Lung microvascular endothelial cell (primary cell): ENCODE results near the gene HEXB. TPM values are rescaled to one million over a fixed set of nuclear protein-coding genes. Genes with fewer than 3 reads are reported as not detected.
"Not testable (repeated sequence)": the region's sequence is repeated elsewhere in the genome, so short reads cannot be mapped to it uniquely, and the experiment has no call there.

Source experiments
- DNase-seq, 2 donors: peaks; one replicate each; pipeline versions ENCODE4 v3.0.0 to v3.0.0-alpha.2; 2010; ENCODE audit warnings: low read depth in 2 of 2
- total RNA-seq: library from RNA; depleted of rRNA; stranded (reverse); fragments of >200 nt; gene quantifications from 2 replicates; pipeline ENCODE4 v1.2.1, GENCODE V29; 2014

Gene HEXB
- total RNA-seq, 1 donor from 2014 or later: 112 TPM

DNA sequence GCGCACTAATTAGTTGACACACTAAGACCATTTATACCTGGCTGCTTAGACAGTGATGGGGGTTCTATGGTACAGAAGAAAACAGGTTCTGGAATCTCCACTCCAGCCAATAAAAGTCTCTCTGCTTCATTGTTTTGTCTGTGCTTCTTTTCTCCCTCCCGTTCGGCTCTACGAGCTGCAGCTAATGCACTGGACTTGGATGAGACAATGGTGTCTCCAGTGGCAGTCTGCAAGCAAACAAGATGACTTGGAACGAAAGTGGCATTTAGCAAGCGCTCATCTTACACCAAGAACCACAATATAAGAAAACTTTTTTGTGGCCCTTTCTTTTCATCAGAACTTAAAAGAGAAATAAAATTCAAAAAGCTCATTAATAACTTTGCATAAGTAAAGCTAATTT lies 51.7 kb downstream of the HEXB start:
- DNase-seq: no peak

DNA sequence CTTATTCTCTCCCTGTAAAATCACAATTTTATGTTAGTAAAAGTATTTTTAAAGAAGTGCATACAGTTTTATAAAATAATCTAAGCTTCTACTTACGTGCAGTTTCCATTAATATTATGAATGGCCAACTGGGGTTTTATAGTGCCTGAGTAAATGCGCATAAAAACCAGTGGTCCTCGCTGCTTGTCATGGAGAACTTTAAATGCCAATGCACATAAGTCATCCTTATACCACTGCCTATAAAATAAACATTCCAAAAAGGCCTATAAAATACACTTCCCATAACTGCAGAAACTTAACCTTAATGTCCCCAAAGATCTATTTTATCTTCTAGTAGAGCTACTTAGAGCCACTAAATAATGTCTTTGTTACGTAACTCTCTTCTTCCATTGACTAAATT lies 53.4 kb downstream of the HEXB start:
- DNase-seq: no peak

DNA sequence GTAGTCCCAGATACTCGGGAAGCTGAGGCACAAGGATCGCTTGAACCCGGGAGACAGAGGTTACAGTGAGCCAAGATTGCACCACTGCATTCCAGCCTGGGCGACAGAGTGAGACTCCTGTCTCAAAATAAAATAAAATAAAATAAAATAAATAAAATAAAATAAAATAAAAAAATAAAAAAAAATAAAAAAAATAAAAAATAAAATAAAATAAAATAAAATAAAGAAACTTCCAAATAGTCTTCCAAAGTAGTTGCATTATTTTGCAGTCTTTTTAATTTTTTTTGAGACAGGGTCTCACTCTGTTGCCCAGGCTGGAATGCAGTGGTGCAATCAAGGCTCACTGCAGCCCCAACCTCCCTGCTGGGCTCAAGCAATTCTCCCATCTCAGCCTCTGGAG lies 63.7 kb downstream of the HEXB start:
- not testable (repeated sequence) for DNase-seq

DNA sequence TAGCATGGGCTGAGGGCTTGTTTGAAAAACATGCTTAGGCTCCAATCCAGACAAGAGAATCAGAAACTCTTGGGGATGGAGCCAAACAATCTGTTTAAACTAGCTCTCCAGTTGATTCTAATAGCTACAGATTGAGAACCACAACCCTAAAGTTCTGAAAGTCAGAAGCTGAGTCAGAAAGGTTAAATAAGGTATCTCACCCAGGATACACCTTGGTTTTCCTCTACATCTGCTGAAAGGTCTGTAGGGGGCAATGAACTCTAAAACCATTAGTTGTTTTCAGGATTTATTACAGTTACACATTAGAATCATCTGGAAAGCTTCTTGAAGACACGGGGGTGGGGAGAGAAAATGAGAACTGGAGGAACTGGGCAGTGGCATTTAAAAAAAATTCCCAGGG lies 76.2 kb downstream of the HEXB start:
- DNase-seq: no peak

DNA sequence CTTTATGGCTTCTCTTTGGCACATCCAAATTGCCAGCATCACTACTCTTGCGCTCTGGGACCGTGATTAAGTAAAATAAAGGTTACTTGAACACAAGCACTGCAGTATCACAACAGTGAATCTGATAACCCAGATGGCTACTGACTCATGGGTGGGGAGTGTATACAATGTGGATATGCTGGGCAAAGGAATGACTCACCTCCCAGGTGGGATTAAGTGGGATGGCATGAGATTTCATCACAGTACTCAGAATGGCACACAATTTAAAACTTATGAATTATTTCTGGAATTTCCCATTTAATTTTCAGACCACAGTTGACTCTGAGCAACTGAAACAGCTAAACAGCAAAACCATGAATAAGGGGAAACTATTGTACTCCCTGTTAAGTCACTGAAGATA lies 77.6 kb downstream of the HEXB start:
- peak in 1 of 2 donors; percentile 67 for DNase-seq

DNA sequence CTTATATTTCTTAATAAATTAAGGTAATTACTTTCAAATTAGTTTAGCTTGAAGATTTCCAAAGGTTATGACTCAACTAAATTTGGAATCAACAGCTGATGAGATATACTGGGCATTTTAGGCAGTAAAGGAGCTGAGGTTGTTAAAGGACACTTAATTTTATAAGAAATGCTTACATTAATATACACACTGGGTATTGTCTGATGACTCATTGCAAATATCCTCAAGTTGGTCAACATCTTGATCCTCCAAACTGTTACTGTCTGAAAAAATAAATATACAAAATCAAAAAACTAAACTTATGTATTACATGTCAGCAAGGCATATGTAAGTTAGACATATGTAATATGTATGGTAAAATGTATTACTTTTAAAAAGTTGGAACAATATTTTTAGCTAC lies 78.5 kb downstream of the HEXB start:
- DNase-seq: no peak

DNA sequence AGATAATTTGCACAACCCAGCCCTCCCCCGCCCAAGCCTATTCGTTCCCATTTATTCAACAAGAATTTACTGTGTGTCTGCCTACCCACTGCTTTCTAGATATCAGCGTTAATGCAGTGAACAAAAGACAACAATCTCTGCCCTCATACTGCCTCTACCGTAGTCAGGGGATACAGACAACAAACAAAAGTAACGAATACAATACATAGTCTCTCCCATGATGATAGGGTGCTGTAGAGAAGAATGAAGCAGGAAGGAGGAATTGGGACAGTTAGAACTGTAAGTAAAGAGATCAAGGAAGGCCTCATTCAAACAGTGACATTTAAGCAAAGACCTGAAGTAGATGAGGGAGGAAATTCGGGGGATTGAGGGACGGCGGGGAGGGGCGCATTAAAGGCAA lies 80.2 kb downstream of the HEXB start:
- peak; percentile 37 to 64 for DNase-seq

DNA sequence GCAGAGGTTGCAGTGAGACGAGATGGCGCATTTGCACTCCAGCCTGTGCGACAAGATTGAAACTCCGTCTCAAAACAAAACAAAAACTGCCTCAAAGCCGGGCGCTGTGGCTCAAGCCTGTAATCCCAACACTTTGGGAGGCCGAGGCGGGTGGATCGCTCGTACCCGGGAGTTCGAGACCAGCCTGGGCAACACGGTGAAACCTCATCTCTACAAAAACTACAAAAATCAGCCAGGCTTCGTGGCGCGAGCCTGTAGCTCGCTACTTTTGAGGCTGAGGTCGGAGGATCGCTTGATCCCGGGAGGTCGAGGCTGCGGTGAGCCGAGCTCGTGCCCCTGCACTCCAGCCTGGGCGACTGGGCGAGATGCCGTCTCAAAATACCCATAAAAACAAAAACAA lies 80.9 kb downstream of the HEXB start:
- DNase-seq: no peak

DNA sequence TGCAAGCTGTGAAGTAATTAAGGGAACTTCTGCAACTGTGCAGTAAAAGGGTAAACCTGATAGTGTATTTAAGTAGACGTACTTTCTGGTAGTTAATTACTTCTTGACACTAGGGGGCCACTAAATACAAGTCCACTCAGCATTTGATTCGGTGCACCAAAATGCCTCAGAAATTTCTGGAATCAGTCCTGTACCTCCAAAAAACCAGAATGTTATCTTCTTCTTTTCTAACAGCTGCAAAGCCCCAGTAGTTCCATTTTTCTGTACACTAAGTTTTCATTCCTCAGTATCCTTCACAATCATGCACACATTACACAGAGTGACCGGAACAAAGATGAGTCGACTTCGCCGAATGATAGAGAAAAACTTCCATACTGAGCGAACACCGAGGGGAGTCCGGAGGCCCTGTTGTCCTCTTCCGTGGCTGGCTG lies 81.4 kb downstream of the HEXB start:
- DNase-seq: peak; percentile 72 to 75

DNA sequence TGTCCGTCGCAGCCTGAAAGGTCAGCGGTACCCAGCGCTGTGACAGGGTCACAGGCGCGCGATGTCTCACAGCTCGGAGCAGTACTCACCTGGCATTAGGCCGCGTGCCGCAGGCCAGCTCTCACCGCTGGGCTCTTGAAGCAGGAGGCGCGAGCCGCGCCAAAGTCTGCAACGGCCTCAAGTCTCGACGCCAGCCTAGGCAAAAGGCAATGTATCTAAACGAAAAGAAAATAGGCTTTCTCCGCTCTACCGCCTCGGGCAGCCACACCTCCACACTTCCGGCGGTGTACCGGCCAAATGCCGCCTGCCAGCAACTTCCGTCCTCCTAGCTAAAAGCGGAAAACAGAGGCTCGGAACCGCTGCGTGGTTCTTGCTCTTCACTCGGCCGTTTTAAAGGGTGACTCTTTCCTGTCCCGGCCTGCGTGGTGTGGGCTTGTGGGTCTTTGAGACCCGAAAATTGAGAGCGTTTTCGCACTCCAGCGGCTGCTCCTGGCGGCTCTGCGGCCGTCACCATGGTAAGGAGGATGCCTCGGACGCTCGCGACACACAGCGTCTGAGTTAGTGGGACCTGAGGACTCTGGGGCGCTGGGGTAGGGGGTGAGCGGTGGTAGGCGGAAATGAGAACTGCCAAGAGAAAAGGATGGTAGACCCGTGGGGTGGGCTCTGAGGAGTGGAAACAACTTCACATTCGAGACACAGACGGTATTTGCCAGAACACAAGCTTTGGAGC lies 82.0 kb downstream of the HEXB start, which contains the start of the genes GFM2 and NSA2:
TSS of gene GFM2 (minus strand) at position 269 of the 730 bp plus-strand sequence. CDS start 3,375 bp downstream, outside the sequence.
TSS of gene NSA2 (plus strand) at position 401 of the 730 bp plus-strand sequence. CDS start at position 513, 112 bp downstream.
- DNase-seq: peak; percentile 95 to 96

DNA sequence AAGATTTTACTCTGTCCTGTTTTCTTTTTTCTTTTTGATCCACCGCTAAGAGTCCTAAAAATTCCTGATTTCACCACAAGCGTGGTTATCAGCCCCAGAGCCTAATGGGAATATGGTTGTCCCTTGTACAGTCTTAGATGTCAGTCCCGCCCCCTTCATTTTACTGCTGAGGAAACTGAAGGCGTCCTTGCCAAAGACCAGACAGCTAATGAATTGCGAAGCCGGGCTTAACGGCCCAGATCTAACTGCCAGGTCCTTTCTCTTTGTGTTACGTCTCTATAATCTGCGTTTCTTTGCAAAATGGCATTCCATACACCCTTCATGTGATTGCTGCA lies 82.5 kb downstream of the HEXB start:
- DNase-seq: peak in 1 of 2 donors; percentile 50

Other genes starting within 250 kb of the HEXB start
- 11.1 and 29.9 TPM in 2 replicates for gene ENC1, start 44.5 kb upstream of the HEXB start, total RNA-seq
- gene GFM2, start 81.9 kb downstream of the HEXB start, total RNA-seq: 23.8 and 31.3 TPM in 2 replicates
- gene NSA2, start 82.0 kb downstream of the HEXB start, total RNA-seq: 57.3 and 61.5 TPM in 2 replicates
- gene FAM169A, start 181.2 kb downstream of the HEXB start, total RNA-seq: 1.3 and 2.4 TPM in 2 replicates